Measurements from ENCODE around the gene CSGALNACT2.

Gene CSGALNACT2

DNA sequence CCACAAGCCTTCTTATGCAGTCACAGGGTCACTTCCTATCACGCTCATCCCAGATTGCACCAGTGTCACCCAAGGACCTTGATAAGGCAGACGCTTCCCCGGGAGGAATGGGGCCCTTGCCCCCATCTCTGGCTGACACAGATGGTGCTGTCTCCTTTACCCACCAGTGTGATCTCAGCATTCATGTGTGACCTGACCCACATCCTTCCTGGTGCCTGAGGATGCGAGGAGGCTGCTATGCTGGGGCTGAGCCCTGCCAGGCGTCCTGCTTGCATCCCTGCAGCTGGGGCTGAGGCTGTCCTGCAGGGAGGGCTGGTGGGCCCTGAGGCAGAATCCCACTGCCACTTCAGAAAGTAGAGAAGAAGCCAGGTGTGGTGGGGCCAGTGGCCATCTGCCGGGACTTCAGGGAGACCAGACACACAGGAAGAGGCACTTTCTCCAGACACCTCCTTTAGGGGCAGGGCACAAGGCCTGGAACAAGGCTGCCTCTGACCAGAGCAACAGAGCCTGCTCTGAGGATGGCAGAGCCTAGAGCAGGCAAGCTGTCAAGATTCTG is 93.4 kb downstream of the CSGALNACT2 start:
- no peaks in the 10 kb centered on the region for H3K27me3 ChIP-seq (ENCODE audit: low read depth, low read length)
- H3K4me2 ChIP-seq (ENCODE audit: low read length): no peak overlapping the region
- TF ChIP-seq, protein P1, sequence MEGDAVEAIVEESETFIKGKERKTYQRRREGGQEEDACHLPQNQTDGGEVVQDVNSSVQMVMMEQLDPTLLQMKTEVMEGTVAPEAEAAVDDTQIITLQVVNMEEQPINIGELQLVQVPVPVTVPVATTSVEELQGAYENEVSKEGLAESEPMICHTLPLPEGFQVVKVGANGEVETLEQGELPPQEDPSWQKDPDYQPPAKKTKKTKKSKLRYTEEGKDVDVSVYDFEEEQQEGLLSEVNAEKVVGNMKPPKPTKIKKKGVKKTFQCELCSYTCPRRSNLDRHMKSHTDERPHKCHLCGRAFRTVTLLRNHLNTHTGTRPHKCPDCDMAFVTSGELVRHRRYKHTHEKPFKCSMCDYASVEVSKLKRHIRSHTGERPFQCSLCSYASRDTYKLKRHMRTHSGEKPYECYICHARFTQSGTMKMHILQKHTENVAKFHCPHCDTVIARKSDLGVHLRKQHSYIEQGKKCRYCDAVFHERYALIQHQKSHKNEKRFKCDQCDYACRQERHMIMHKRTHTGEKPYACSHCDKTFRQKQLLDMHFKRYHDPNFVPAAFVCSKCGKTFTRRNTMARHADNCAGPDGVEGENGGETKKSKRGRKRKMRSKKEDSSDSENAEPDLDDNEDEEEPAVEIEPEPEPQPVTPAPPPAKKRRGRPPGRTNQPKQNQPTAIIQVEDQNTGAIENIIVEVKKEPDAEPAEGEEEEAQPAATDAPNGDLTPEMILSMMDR (IDR thresholded peaks at IDR 0.05; ENCODE audit: low read depth, low read length): no peak
- TF ChIP-seq EZH2phosphoT487 (IDR thresholded peaks at IDR 0.05; ENCODE audit: low read depth): no peak
- H4K20me1 ChIP-seq (ENCODE audit: insufficient read depth, low read length): no peaks in the 10 kb centered on the region
- H3K79me2 ChIP-seq (ENCODE audit: low read length): no peaks in the 10 kb centered on the region
- no peak overlapping the region for H3K4me3 ChIP-seq (ENCODE audit: low read length)
- H3K9ac ChIP-seq (ENCODE audit: low read length): no peak overlapping the region
- H2AFZ ChIP-seq (ENCODE audit: low read depth, low read length): no peak overlapping the region
- H3K4me1 ChIP-seq (ENCODE audit: low read length): no peaks in the 10 kb centered on the region
- no peaks in the 10 kb centered on the region for H3K9me3 ChIP-seq (ENCODE audit: insufficient read depth, low read length)
- no peak overlapping the region for H3K27ac ChIP-seq (ENCODE audit: low read length)
- no peaks in the 10 kb centered on the region for H3K36me3 ChIP-seq (replicated peaks; ENCODE audit: low read depth, low read length)

DNA sequence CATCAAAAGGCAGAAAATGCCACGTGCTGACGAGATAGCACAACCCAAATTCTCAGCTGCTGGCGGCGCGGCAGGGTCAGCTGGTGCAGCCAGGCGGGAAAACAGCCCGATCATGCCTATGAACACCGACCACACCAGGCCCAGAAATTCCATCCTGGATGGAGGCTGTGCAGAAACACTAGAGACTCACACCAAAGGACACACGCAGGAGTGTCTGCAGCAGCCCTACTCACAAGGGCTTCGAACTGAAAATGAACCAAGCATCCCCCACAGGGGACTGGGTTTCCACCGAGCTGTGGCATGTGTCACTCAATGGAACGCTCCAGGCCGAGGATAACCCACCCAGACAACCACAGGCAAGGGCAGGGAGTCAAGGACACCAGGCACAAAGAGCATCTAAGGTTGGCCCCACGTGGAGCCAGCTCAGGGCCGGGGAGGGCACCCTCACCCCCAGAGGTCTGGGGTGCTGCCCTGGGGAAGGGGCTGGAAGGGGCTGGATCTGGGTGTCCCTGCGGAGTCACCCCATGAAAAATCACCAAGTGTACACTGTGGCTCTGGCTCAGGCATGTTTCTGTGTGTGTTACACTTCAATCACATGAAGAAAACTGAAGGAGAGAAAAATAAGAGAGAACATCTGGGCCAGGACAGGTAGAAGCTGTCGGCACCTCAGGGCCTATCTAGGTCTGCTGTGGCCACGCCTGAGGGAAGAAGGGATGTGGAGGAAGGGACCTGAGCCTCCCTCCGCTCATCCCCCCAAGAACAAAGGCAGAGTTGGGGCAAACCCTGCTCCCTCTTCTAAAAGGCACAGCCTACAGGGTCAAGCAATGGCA is 95.6 kb downstream of the CSGALNACT2 start:
- Histone ChIP-seq H3K36me3 (replicated peaks; ENCODE audit: low read depth, low read length) (no peaks in the 10 kb centered on the region), H3K4me1 (ENCODE audit: low read length) (no peaks in the 10 kb centered on the region), H3K9ac (ENCODE audit: low read length) (no peak overlapping the region), H2AFZ (ENCODE audit: low read depth, low read length) (no peak overlapping the region), H3K27ac (ENCODE audit: low read length) (no peak overlapping the region), H3K79me2 (ENCODE audit: low read length) (no peaks in the 10 kb centered on the region), H3K9me3 (ENCODE audit: insufficient read depth, low read length) (no peaks in the 10 kb centered on the region), H3K4me3 (ENCODE audit: low read length) (no peak overlapping the region), H3K27me3 (ENCODE audit: low read depth, low read length) (no peaks in the 10 kb centered on the region), H3K4me2 (ENCODE audit: low read length) (no peak overlapping the region), H4K20me1 (ENCODE audit: insufficient read depth, low read length) (no peaks in the 10 kb centered on the region)
- TF ChIP-seq, protein P1 (IDR thresholded peaks at IDR 0.05; ENCODE audit: low read depth, low read length): no peak
- TF ChIP-seq EZH2phosphoT487 (IDR thresholded peaks at IDR 0.05; ENCODE audit: low read depth): no peak

DNA sequence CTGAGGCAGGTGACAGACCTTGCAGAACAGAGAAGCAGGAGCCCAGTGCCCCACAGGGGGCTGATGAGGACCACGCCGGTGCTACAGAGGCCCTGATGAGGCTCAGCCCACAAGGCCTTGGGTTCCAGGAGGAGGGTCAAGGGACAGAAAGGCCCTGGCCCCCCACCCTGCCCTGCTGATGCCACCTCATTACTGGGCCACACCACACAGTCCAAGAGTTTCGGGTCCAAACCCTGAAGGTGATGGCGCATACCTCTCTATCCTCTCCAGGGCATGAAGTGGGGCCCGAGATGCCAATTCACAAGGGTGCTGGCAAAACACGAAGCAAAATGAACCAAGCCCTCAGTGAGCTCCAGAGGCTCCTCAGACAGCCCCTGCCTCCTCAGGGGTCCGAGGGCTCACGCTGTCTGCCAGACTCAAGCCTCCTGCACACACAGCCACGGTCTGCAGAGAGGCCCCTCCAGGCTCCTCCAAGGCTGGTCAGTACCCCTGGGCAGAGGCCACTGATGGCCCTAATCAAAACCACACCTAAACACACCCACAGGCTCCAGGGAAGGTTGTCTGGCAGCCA is 96.3 kb downstream of the CSGALNACT2 start:
- Histone ChIP-seq H3K9me3 (ENCODE audit: insufficient read depth, low read length) (no peaks in the 10 kb centered on the region), H3K4me3 (ENCODE audit: low read length) (no peak overlapping the region), H3K36me3 (replicated peaks; ENCODE audit: low read depth, low read length) (no peaks in the 10 kb centered on the region), H2AFZ (ENCODE audit: low read depth, low read length) (no peak overlapping the region), H3K9ac (ENCODE audit: low read length) (no peak overlapping the region), H3K79me2 (ENCODE audit: low read length) (no peaks in the 10 kb centered on the region), H3K27me3 (ENCODE audit: low read depth, low read length) (no peaks in the 10 kb centered on the region; the same call in 1 of the 2 replicates), H3K4me1 (ENCODE audit: low read length) (no peaks in the 10 kb centered on the region), H4K20me1 (ENCODE audit: insufficient read depth, low read length) (no peaks in the 10 kb centered on the region), H3K27ac (ENCODE audit: low read length) (no peak overlapping the region), H3K4me2 (ENCODE audit: low read length) (no peak overlapping the region)
- no peak for TF ChIP-seq EZH2phosphoT487 (IDR thresholded peaks at IDR 0.05; ENCODE audit: low read depth)
- TF ChIP-seq, protein P1 (IDR thresholded peaks at IDR 0.05; ENCODE audit: low read depth, low read length): no peak

Data from OCI-LY3 (cell line).